Measurements from ENCODE around the gene ASPG.

DNA sequence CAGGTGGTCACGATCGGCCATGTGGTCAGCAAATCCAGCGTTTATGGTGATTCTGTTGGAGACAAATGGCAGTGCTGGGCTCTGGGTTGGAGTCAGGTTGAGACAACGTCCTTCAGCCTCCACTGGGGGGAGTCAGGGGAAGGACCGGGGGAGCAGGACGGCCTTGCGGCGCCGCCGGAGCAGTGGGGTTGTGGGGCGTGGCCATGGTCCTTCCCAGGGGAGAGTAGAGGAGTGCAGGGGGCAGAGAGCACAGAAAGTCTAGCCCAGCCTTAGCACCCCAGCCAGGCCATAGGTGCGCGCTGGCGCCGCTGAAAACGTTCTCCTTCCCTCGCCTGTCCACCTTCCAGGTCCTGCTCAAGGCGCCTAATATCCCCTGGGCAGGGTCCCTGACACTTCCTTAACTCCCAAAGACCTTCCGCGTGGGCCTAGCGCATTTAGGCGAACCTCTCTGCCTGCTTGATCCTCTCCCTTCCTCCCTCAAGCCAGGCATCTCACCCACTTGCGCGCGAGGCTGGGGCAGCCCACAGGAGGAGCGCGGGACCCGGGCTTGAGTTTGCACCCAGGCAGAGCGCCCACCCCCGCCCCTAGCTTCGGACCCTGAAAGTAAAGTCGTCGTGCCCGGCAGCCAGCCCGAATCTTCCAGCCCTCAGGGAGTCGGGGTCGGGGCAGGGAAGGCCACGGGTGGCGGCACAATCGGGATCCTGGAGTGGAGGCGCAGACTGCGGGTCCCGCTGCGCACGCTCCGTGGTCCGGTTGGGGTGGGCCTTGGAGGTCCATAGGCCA, 49.8 kb downstream of the ASPG start:
- TF ChIP-seq, protein P1, sequence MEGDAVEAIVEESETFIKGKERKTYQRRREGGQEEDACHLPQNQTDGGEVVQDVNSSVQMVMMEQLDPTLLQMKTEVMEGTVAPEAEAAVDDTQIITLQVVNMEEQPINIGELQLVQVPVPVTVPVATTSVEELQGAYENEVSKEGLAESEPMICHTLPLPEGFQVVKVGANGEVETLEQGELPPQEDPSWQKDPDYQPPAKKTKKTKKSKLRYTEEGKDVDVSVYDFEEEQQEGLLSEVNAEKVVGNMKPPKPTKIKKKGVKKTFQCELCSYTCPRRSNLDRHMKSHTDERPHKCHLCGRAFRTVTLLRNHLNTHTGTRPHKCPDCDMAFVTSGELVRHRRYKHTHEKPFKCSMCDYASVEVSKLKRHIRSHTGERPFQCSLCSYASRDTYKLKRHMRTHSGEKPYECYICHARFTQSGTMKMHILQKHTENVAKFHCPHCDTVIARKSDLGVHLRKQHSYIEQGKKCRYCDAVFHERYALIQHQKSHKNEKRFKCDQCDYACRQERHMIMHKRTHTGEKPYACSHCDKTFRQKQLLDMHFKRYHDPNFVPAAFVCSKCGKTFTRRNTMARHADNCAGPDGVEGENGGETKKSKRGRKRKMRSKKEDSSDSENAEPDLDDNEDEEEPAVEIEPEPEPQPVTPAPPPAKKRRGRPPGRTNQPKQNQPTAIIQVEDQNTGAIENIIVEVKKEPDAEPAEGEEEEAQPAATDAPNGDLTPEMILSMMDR (IDR thresholded peaks at IDR 0.05): no peak
- TF ChIP-seq EP300 (IDR thresholded peaks at IDR 0.05) (no peak), POLR2A (IDR thresholded peaks at IDR 0.05) (no peak)
